Measurements from ENCODE around the gene NEIL3.
"Not testable (repeated sequence)": the region's sequence is repeated elsewhere in the genome, so short reads cannot be mapped to it uniquely, and the experiment has no call there.

NEIL3 gene

DNA sequence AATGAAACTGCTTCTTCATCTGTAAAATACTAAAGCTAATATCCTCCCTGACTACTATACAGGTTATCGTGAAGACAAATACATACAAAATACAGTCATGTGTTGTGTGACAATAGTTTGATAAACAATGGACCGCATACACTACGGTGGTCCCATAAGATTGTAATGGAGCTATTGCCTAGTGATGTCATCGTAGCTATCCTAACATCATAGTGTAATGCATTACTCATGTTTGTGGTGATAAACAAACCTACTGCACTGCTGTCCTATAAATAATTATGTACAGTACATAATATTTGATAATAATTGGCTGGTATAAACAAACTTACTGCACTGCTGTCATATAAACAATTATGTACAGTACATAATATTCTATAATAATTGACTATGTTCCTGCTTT, 5.6 kb upstream of the NEIL3 start:
- no peaks in the 10 kb centered on the region for H3K79me2 ChIP-seq (ENCODE audit: control insufficient read depth, insufficient read depth, low read length)
- H3K23ac ChIP-seq (ENCODE audit: low read length) = no peak overlapping the region
- H2BK15ac ChIP-seq (replicated peaks; ENCODE audit: low read depth) = no peak overlapping the region
- H3K9ac ChIP-seq (ENCODE audit: low read length) = no peak overlapping the region
- H2AK5ac ChIP-seq (ENCODE audit: low read length) = no peak overlapping the region
- H3K4me2 ChIP-seq (ENCODE audit: low read length) = no peak overlapping the region
- H3K36me3 ChIP-seq (ENCODE audit: control insufficient read depth, insufficient read depth, low read length) = no peaks in the 10 kb centered on the region
- no peak overlapping the region for H4K5ac ChIP-seq (ENCODE audit: low read length)
- H3K18ac ChIP-seq (ENCODE audit: low read length) = no peak overlapping the region
- no peak overlapping the region for H2BK120ac ChIP-seq (ENCODE audit: low read depth, low read length)
- no CpG with 5 or more reads among the region's 4 CpGs for WGBS (ENCODE audit: extremely low coverage, insufficient coverage, low lambda C conversion rate)
- no peak for DNase-seq
- no peak overlapping the region for H3K56ac ChIP-seq (ENCODE audit: low read length)
- no peak overlapping the region for H3K4me3 ChIP-seq (ENCODE audit: low read length)
- no peak overlapping the region for H3K27ac ChIP-seq (ENCODE audit: low read depth, low read length)
- H3K27me3 ChIP-seq (ENCODE audit: insufficient read depth, low read length, poor library complexity) = no peaks in the 10 kb centered on the region
- H2BK5ac ChIP-seq (ENCODE audit: low read length) = no peak overlapping the region
- H4K8ac ChIP-seq (ENCODE audit: low read depth, low read length) = no peak overlapping the region
- H3K4ac ChIP-seq (ENCODE audit: low read depth, low read length) = no peak overlapping the region
- H3K79me1 ChIP-seq (ENCODE audit: low read length) = no peaks in the 10 kb centered on the region
- no peaks in the 10 kb centered on the region for H3K4me1 ChIP-seq (ENCODE audit: control insufficient read depth, low read depth, low read length)

DNA sequence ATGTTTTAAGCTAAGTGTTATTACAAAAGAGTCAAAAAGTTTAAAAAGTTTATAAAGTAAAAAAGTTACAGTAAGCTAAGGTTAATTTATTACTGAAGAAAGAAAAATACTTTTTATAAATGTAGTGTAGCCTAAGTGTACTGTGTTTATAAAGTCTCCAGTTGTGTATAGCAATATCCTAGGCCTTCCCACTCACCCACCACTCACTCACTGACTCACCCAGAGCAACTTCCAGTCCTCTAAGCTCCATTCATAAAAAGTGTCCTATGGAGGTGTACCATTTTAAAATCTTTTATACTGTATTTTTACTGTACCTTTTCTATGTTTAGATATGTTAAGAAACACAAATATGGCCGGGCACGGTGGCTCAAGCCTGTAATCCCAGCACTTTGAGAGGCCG, 4.8 kb upstream of the NEIL3 start:
- H2BK15ac ChIP-seq (replicated peaks; ENCODE audit: low read depth); H3K27me3 ChIP-seq (ENCODE audit: insufficient read depth, low read length, poor library complexity); H2AK5ac ChIP-seq (ENCODE audit: low read length); H3K56ac ChIP-seq (ENCODE audit: low read length); H3K4me1 ChIP-seq (ENCODE audit: control insufficient read depth, low read depth, low read length); H3K79me1 ChIP-seq (ENCODE audit: low read length); H4K8ac ChIP-seq (ENCODE audit: low read depth, low read length); H3K9ac ChIP-seq (ENCODE audit: low read length); H3K4me3 ChIP-seq (ENCODE audit: low read length); H3K27ac ChIP-seq (ENCODE audit: low read depth, low read length); H3K4ac ChIP-seq (ENCODE audit: low read depth, low read length); H3K36me3 ChIP-seq (ENCODE audit: control insufficient read depth, insufficient read depth, low read length); H3K23ac ChIP-seq (ENCODE audit: low read length); H3K18ac ChIP-seq (ENCODE audit: low read length); H3K4me2 ChIP-seq (ENCODE audit: low read length); H3K79me2 ChIP-seq (ENCODE audit: control insufficient read depth, insufficient read depth, low read length); DNase-seq; H4K5ac ChIP-seq (ENCODE audit: low read length); H2BK120ac ChIP-seq (ENCODE audit: low read depth, low read length); H2BK5ac ChIP-seq (ENCODE audit: low read length): not testable (repeated sequence)
- WGBS (ENCODE audit: extremely low coverage, insufficient coverage, low lambda C conversion rate) = no CpG with 5 or more reads among the region's 3 CpGs

DNA sequence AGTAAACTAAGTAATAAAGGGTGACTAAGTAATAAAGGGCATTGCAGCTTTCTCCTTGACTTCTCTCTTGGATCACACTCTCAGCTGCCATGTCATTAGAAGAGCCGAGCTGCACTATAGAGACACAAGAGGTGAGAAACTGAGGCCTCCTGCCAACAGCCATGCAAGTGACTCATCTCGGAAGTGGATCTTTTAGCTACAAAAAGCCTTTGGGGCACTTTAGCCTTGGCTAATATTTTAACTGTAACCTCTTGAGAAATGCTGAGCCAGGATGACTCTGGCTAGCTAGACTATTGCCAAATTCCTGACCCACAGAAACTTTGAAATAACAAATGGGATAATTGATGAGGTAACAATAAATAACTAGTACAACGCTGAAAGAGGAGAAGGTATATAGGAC, 1.5 kb upstream of the NEIL3 start:
- Histone ChIP-seq H3K56ac (ENCODE audit: low read length) (no peak overlapping the region), H4K8ac (ENCODE audit: low read depth, low read length) (no peak overlapping the region), H2BK15ac (replicated peaks; ENCODE audit: low read depth) (no peak overlapping the region), H3K18ac (ENCODE audit: low read length) (no peak overlapping the region), H3K79me1 (ENCODE audit: low read length) (no peaks in the 10 kb centered on the region), H3K36me3 (ENCODE audit: control insufficient read depth, insufficient read depth, low read length) (no peaks in the 10 kb centered on the region), H3K4me3 (ENCODE audit: low read length) (no peak overlapping the region), H3K4me1 (ENCODE audit: control insufficient read depth, low read depth, low read length) (no peaks in the 10 kb centered on the region), H3K23ac (ENCODE audit: low read length) (no peak overlapping the region), H3K27me3 (ENCODE audit: insufficient read depth, low read length, poor library complexity) (no peaks in the 10 kb centered on the region), H3K79me2 (ENCODE audit: control insufficient read depth, insufficient read depth, low read length) (peaks cover 2% of the 10 kb centered on the region), H4K5ac (ENCODE audit: low read length) (no peak overlapping the region), H3K4me2 (ENCODE audit: low read length) (no peak overlapping the region), H2BK5ac (ENCODE audit: low read length) (no peak overlapping the region), H3K27ac (ENCODE audit: low read depth, low read length) (no peak overlapping the region), H2BK120ac (ENCODE audit: low read depth, low read length) (no peak overlapping the region), H3K4ac (ENCODE audit: low read depth, low read length) (no peak overlapping the region), H2AK5ac (ENCODE audit: low read length) (no peak overlapping the region), H3K9ac (ENCODE audit: low read length) (no peak overlapping the region)
- no CpG with 5 or more reads among the region's 3 CpGs for WGBS (ENCODE audit: extremely low coverage, insufficient coverage, low lambda C conversion rate)
- DNase-seq = no peak

DNA sequence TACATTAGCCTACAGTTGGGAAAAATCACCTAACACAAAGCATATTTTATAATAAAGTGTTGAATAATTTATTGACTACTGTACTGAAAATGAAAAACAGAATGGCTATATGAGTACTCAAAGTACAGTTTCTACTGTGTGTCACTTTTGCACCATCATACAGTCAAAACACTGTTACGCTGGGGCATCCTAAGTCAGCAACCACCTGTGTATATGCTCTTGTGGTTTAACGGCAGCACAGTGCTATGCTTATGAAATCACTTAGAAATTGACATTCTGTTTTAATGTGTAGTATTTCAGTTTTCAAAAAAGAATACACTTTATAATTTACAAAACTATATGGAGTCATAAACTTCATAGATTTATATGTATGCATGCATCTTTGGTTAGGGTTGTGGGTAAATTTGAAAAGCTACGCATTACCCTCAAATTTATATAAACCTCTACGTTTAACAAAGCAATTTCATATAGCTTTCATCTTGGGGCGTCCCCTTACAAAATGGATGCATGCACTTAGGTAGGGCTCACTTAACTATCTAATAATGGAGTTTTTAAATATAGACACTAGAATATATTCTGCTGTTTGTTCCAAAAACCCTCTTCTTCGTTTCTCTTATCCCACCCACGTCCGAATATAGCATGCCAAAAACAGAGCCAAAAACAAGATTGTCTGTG, 690 bp upstream of the NEIL3 start:
- Histone ChIP-seq H3K18ac (ENCODE audit: low read length) (no peak overlapping the region), H3K9ac (ENCODE audit: low read length) (no peak overlapping the region), H2BK5ac (ENCODE audit: low read length) (no peak overlapping the region), H3K4ac (ENCODE audit: low read depth, low read length) (no peak overlapping the region), H3K79me1 (ENCODE audit: low read length) (no peaks in the 10 kb centered on the region), H4K8ac (ENCODE audit: low read depth, low read length) (no peak overlapping the region), H4K5ac (ENCODE audit: low read length) (no peak overlapping the region), H3K4me2 (ENCODE audit: low read length) (no peak overlapping the region), H3K4me3 (ENCODE audit: low read length) (no peak overlapping the region), H3K79me2 (ENCODE audit: control insufficient read depth, insufficient read depth, low read length) (peaks cover 2% of the 10 kb centered on the region), H3K56ac (ENCODE audit: low read length) (no peak overlapping the region), H2AK5ac (ENCODE audit: low read length) (no peak overlapping the region), H2BK120ac (ENCODE audit: low read depth, low read length) (no peak overlapping the region), H3K27ac (ENCODE audit: low read depth, low read length) (no peak overlapping the region), H2BK15ac (replicated peaks; ENCODE audit: low read depth) (no peak overlapping the region), H3K27me3 (ENCODE audit: insufficient read depth, low read length, poor library complexity) (no peaks in the 10 kb centered on the region), H3K36me3 (ENCODE audit: control insufficient read depth, insufficient read depth, low read length) (no peaks in the 10 kb centered on the region), H3K4me1 (ENCODE audit: control insufficient read depth, low read depth, low read length) (no peaks in the 10 kb centered on the region), H3K23ac (ENCODE audit: low read length) (no peak overlapping the region)
- no CpG with 5 or more reads among the region's 8 CpGs for WGBS (ENCODE audit: extremely low coverage, insufficient coverage, low lambda C conversion rate)
- DNase-seq = no peak

DNA sequence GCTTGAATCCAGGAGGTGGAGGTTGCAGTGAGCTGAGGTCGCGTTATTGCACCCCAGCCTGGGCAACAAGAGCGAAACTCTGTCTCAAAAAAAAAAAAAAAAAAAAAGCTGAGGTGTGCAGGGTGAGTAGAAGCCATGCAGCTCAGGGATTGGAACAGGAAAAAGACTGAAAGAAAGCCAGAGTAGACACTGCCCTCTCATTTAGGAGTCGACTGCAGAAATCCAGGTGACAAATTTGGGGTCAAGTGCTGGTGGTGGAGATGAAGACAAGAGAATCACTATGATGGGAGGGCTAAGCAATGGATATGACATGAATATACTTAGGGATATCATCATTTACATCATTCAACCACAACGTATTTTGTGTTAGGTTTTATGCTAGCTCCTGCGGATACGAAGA, 1.9 kb downstream of the NEIL3 start:
- Histone ChIP-seq H3K18ac (ENCODE audit: low read length) (no peak overlapping the region), H3K27me3 (ENCODE audit: insufficient read depth, low read length, poor library complexity) (no peaks in the 10 kb centered on the region), H3K56ac (ENCODE audit: low read length) (no peak overlapping the region), H2BK15ac (replicated peaks; ENCODE audit: low read depth) (no peak overlapping the region), H4K5ac (ENCODE audit: low read length) (no peak overlapping the region), H2BK120ac (ENCODE audit: low read depth, low read length) (no peak overlapping the region), H3K79me2 (ENCODE audit: control insufficient read depth, insufficient read depth, low read length) (peaks cover 2% of the 10 kb centered on the region), H3K9ac (ENCODE audit: low read length) (no peak overlapping the region), H3K4me2 (ENCODE audit: low read length) (no peak overlapping the region), H4K8ac (ENCODE audit: low read depth, low read length) (no peak overlapping the region), H3K27ac (ENCODE audit: low read depth, low read length) (no peak overlapping the region), H3K4me3 (ENCODE audit: low read length) (no peak overlapping the region), H3K23ac (ENCODE audit: low read length) (no peak overlapping the region), H2AK5ac (ENCODE audit: low read length) (no peak overlapping the region), H3K79me1 (ENCODE audit: low read length) (no peaks in the 10 kb centered on the region), H3K36me3 (ENCODE audit: control insufficient read depth, insufficient read depth, low read length) (no peaks in the 10 kb centered on the region), H3K4me1 (ENCODE audit: control insufficient read depth, low read depth, low read length) (no peaks in the 10 kb centered on the region), H3K4ac (ENCODE audit: low read depth, low read length) (no peak overlapping the region), H2BK5ac (ENCODE audit: low read length) (no peak overlapping the region)
- DNase-seq = no peak
- no CpG with 5 or more reads among the region's 7 CpGs for WGBS (ENCODE audit: extremely low coverage, insufficient coverage, low lambda C conversion rate)

DNA sequence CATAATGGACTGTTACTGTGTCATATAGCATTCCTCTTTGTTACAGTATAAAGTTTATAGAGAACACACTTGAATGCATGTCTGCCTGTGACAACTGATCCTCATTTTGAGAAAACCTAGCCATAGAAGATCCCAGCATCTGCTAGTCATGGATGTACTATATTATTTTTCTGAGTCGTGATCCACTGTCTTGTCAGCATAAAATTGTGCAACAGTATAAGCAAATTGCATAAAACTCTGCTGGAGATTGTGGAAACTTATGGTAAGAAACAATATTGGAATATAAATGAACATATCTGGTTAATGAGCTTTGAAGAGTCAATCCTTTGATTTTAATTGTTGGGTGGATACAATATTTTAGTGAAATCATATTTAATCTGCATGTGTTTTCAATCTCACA, 3.6 kb downstream of the NEIL3 start:
- no CpG with 5 or more reads among the region's 1 CpG for WGBS (ENCODE audit: extremely low coverage, insufficient coverage, low lambda C conversion rate)
- H2BK120ac ChIP-seq (ENCODE audit: low read depth, low read length) = no peak overlapping the region
- H3K23ac ChIP-seq (ENCODE audit: low read length) = no peak overlapping the region
- no peak overlapping the region for H3K18ac ChIP-seq (ENCODE audit: low read length)
- H2BK5ac ChIP-seq (ENCODE audit: low read length) = no peak overlapping the region
- H3K27me3 ChIP-seq (ENCODE audit: insufficient read depth, low read length, poor library complexity) = no peaks in the 10 kb centered on the region
- H3K36me3 ChIP-seq (ENCODE audit: control insufficient read depth, insufficient read depth, low read length) = no peaks in the 10 kb centered on the region
- no peak overlapping the region for H4K5ac ChIP-seq (ENCODE audit: low read length)
- no peak overlapping the region for H2AK5ac ChIP-seq (ENCODE audit: low read length)
- H3K79me2 ChIP-seq (ENCODE audit: control insufficient read depth, insufficient read depth, low read length) = peaks cover 2% of the 10 kb centered on the region
- H4K8ac ChIP-seq (ENCODE audit: low read depth, low read length) = no peak overlapping the region
- H3K9ac ChIP-seq (ENCODE audit: low read length) = no peak overlapping the region
- H3K27ac ChIP-seq (ENCODE audit: low read depth, low read length) = no peak overlapping the region
- H3K4ac ChIP-seq (ENCODE audit: low read depth, low read length) = no peak overlapping the region
- no peak overlapping the region for H2BK15ac ChIP-seq (replicated peaks; ENCODE audit: low read depth)
- no peak overlapping the region for H3K4me3 ChIP-seq (ENCODE audit: low read length)
- H3K4me2 ChIP-seq (ENCODE audit: low read length) = no peak overlapping the region
- no peak for DNase-seq
- H3K79me1 ChIP-seq (ENCODE audit: low read length) = no peaks in the 10 kb centered on the region
- no peaks in the 10 kb centered on the region for H3K4me1 ChIP-seq (ENCODE audit: control insufficient read depth, low read depth, low read length)
- H3K56ac ChIP-seq (ENCODE audit: low read length) = no peak overlapping the region

Data from mesendoderm (in vitro differentiated cells).